ENCODE results near the gene HSD17B4. TPM values are rescaled to one million over a fixed set of nuclear protein-coding genes. Genes with fewer than 3 reads are reported as not detected.

HSD17B4 gene
- total and polyA plus RNA-seq, 2 experiments from 2014 or later, result 326 to 332 TPM

GRCh38 chr5:119529811-119530210 lies 77.5 kb downstream of the HSD17B4 start (continued):
- TF ChIP-seq REST (IDR thresholded peaks at IDR 0.05; ENCODE audit: unreplicated experiment), result no peak
- TF ChIP-seq JUNB (IDR thresholded peaks at IDR 0.05; ENCODE audit: unreplicated experiment), result no peak

GRCh38 chr5:119532637-119533036 lies 80.3 kb downstream of the HSD17B4 start:
- peaks cover 8% of the 10 kb centered on the region; the same call in 1 of the 2 replicates for H3K36me3 ChIP-seq (ENCODE audit: insufficient read depth)
- Mint-ChIP-seq H3K9me3 (no peaks in the 10 kb centered on the region), H3K27me3 (ENCODE audit: insufficient read depth, low read depth, poor library complexity) (no peaks in the 10 kb centered on the region), H3K4me1 (peaks cover 17% of the 10 kb centered on the region), H3K36me3 (ENCODE audit: low read depth) (peaks cover 32% of the 10 kb centered on the region; the same call in 2 of the 3 replicates), H3K27ac (no peak overlapping the region), H3K4me3 (no peak overlapping the region)
- peaks cover 16% of the 10 kb centered on the region for H3K4me1 ChIP-seq (ENCODE audit: insufficient read depth)
- H3K4me2 ChIP-seq, result no peak overlapping the region
- no peaks in the 10 kb centered on the region for H4K20me1 ChIP-seq (replicated peaks; ENCODE audit: insufficient read depth)
- H3K79me2 ChIP-seq (replicated peaks; ENCODE audit: insufficient read depth), result no peaks in the 10 kb centered on the region
- H3F3A ChIP-seq (replicated peaks; ENCODE audit: low read depth), result no peaks in the 10 kb centered on the region
- no peaks in the 10 kb centered on the region for H3K27me3 ChIP-seq (ENCODE audit: insufficient read depth)
- no peak for DNase-seq (ENCODE audit: low spot score)
- no peak for ATAC-seq
- no peak overlapping the region for H3K27ac ChIP-seq (ENCODE audit: low read depth)
- no peaks in the 10 kb centered on the region for H3K9me2 ChIP-seq (ENCODE audit: insufficient read depth)
- H2AFZ ChIP-seq, result no peak overlapping the region
- no peak overlapping the region for H3K4me3 ChIP-seq
- no peak for TF ChIP-seq JUNB (IDR thresholded peaks at IDR 0.05; ENCODE audit: unreplicated experiment)
- TF ChIP-seq CREB1 (CRISPR knock-in tag; IDR thresholded peaks at IDR 0.05; ENCODE audit: low read depth), result no peak
- no peak for TF ChIP-seq NANOG (IDR thresholded peaks at IDR 0.05; ENCODE audit: borderline replicate concordance)
- TF ChIP-seq POLR2AphosphoS5 (IDR thresholded peaks at IDR 0.05; ENCODE audit: low read depth), result no peak
- TF ChIP-seq REST (IDR thresholded peaks at IDR 0.05; ENCODE audit: unreplicated experiment), result no peak
- no peak for TF ChIP-seq EZH2phosphoT487 (IDR thresholded peaks at IDR 0.05; ENCODE audit: unreplicated experiment)
- TF ChIP-seq ZNF114 (CRISPR knock-in tag; IDR thresholded peaks at IDR 0.05), result no peak
- TF ChIP-seq ETS1 (IDR thresholded peaks at IDR 0.05), result no peak
- no peak for TF ChIP-seq EZH2 (IDR thresholded peaks at IDR 0.05; ENCODE audit: low read depth, unreplicated experiment)
- TF ChIP-seq ZNF331 (CRISPR knock-in tag; IDR thresholded peaks at IDR 0.05; ENCODE audit: low read depth), result no peak
- TF ChIP-seq CTCF (conservative IDR thresholded peaks at IDR 0.05; ENCODE audit: low read depth in 2 of 2), result no peak
